ENCODE data around the gene GNAZ. TPM values are rescaled to one million over a fixed set of nuclear protein-coding genes. Genes with fewer than 3 reads are reported as not detected.

Gene GNAZ
- total RNA-seq, 1 experiment from 2014 or later, result 11.1 TPM

DNA sequence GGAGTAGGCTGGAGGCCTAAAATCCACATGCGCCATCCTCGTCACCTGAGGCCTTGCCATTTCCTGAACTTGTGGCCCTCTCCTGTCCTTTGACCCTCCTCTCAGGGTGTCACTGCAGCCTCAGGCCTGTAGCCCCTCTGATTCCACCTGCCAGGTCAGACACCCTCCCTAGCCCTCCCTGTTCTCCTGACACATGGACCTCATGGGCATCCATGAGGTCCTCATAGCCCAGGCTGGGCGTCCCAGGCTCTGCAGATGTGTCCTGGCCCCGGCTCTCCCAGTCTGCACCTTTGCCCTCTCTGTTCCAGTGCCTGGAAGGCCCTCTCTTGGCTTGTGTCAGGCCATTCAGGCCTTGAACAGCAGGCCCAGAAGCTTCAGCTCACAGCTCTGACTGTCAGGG lies 90.7 kb downstream of the GNAZ start:
- ChIA-PET POLR2A (no interaction called here), CTCF (no interaction called here), RAD21 (ENCODE audit: low non-redundant PET in 1 of 2, low total read pairs in 2 of 2, uncharacterized antibody in 2 of 2, unreplicated experiment in 2 of 2) (no interaction called here)
- Histone ChIP-seq H3K36me3 (ENCODE audit: control insufficient read depth in 1 of 2, insufficient read depth in 2 of 2, low read length in 2 of 2) (no peaks in the 10 kb centered on the region), H2AFZ (ENCODE audit: low read depth, low read length, poor library complexity, severe bottlenecking) (no peak overlapping the region), H3K4me1 (ENCODE audit: control insufficient read depth in 1 of 2, insufficient read depth in 2 of 2, low read length in 2 of 2) (no peaks in the 10 kb centered on the region), H3K79me2 (ENCODE audit: insufficient read depth, low read length) (no peaks in the 10 kb centered on the region), H3K9me3 (ENCODE audit: control insufficient read depth in 1 of 2, insufficient read depth in 1 of 2, low read depth in 1 of 2, low read length in 2 of 2) (no peaks in the 10 kb centered on the region), H3K9me2 (ENCODE audit: insufficient read depth) (no peaks in the 10 kb centered on the region), H3K27me3 (ENCODE audit: insufficient read depth, low read length) (no peaks in the 10 kb centered on the region), H3K9ac (ENCODE audit: low read length) (no peak overlapping the region), H3K4me3 (replicated peaks in 1 of 2; ENCODE audit: low read depth in 1 of 2, low read length in 2 of 2) (no peak overlapping the region), H3K27ac (ENCODE audit: low read depth, low read length) (no peak overlapping the region), H3K4me2 (ENCODE audit: low read length) (no peak overlapping the region), H4K20me1 (ENCODE audit: insufficient read depth) (no peaks in the 10 kb centered on the region)
- BruUV-seq (replicated peaks), result no TSS peak
- no peak for DNase-seq (ENCODE audit: low read depth, low spot score)
- intact Hi-C loops (cut with micrococcal nuclease), result no loop called here
- ATAC-seq, result no peak
- no peak for TF ChIP-seq YY1 (IDR thresholded peaks at IDR 0.05; ENCODE audit: extremely low read depth, insufficient replicate concordance, low read depth, low read length)
- TF ChIP-seq, protein P1, sequence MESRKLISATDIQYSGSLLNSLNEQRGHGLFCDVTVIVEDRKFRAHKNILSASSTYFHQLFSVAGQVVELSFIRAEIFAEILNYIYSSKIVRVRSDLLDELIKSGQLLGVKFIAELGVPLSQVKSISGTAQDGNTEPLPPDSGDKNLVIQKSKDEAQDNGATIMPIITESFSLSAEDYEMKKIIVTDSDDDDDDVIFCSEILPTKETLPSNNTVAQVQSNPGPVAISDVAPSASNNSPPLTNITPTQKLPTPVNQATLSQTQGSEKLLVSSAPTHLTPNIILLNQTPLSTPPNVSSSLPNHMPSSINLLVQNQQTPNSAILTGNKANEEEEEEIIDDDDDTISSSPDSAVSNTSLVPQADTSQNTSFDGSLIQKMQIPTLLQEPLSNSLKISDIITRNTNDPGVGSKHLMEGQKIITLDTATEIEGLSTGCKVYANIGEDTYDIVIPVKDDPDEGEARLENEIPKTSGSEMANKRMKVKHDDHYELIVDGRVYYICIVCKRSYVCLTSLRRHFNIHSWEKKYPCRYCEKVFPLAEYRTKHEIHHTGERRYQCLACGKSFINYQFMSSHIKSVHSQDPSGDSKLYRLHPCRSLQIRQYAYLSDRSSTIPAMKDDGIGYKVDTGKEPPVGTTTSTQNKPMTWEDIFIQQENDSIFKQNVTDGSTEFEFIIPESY (IDR thresholded peaks at IDR 0.05; ENCODE audit: extremely low read depth, insufficient replicate concordance, low read length), result no peak
- TF ChIP-seq JUND (IDR thresholded peaks at IDR 0.05), result no peak
- no peak for TF ChIP-seq EZH2 (IDR thresholded peaks at IDR 0.05)
- TF ChIP-seq CBX3 (IDR thresholded peaks at IDR 0.05; ENCODE audit: low read depth), result no peak
- TF ChIP-seq SRF (IDR thresholded peaks at IDR 0.05; ENCODE audit: low read depth), result no peak

DNA sequence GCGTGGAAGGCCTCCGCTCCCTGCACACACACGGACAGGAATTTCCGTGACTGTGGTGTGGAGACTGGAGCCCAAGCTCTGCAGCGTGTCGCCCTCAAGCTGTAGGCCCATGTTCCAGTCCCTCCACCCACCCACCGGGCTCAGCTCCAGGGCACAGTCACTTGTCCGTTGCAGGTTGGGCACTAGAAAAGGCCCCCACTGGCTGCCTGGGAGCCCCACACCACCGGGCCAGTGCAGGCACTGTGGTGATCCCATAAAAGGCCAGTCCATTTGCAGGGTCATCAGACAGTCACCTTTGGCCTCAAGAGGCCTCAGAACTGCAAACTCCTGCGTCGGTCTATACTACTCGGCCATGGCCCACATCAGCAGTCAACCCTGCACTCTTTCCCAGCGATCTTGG lies 91.3 kb downstream of the GNAZ start:
- H3K36me3 ChIP-seq (ENCODE audit: control insufficient read depth in 1 of 2, insufficient read depth in 2 of 2, low read length in 2 of 2), result no peaks in the 10 kb centered on the region
- no peaks in the 10 kb centered on the region for H4K20me1 ChIP-seq (ENCODE audit: insufficient read depth)
- POLR2A ChIA-PET, result no interaction called here
- H3K4me2 ChIP-seq (ENCODE audit: low read length), result no peak overlapping the region
- BruUV-seq (replicated peaks), result no TSS peak
- H3K27me3 ChIP-seq (ENCODE audit: insufficient read depth, low read length), result no peaks in the 10 kb centered on the region
- CTCF ChIA-PET, result no interaction called here
- no peaks in the 10 kb centered on the region for H3K9me2 ChIP-seq (ENCODE audit: insufficient read depth)
- no peaks in the 10 kb centered on the region for H3K9me3 ChIP-seq (ENCODE audit: control insufficient read depth in 1 of 2, insufficient read depth in 1 of 2, low read depth in 1 of 2, low read length in 2 of 2)
- H3K4me1 ChIP-seq (ENCODE audit: control insufficient read depth in 1 of 2, insufficient read depth in 2 of 2, low read length in 2 of 2), result no peaks in the 10 kb centered on the region
- H2AFZ ChIP-seq (ENCODE audit: low read depth, low read length, poor library complexity, severe bottlenecking), result no peak overlapping the region
- no peak overlapping the region for H3K27ac ChIP-seq (ENCODE audit: low read depth, low read length)
- intact Hi-C loops (cut with micrococcal nuclease), result no loop called here
- H3K9ac ChIP-seq (ENCODE audit: low read length), result no peak overlapping the region
- no peak for DNase-seq (ENCODE audit: low read depth, low spot score)
- H3K4me3 ChIP-seq (replicated peaks in 1 of 2; ENCODE audit: low read depth in 1 of 2, low read length in 2 of 2), result no peak overlapping the region
- ATAC-seq, result no peak
- H3K79me2 ChIP-seq (ENCODE audit: insufficient read depth, low read length), result no peaks in the 10 kb centered on the region
- RAD21 ChIA-PET (ENCODE audit: low non-redundant PET in 1 of 2, low total read pairs in 2 of 2, uncharacterized antibody in 2 of 2, unreplicated experiment in 2 of 2), result no interaction called here
- TF ChIP-seq ELF1 (IDR thresholded peaks at IDR 0.05; ENCODE audit: borderline replicate concordance, low read depth), result no peak
- TF ChIP-seq, protein P2, sequence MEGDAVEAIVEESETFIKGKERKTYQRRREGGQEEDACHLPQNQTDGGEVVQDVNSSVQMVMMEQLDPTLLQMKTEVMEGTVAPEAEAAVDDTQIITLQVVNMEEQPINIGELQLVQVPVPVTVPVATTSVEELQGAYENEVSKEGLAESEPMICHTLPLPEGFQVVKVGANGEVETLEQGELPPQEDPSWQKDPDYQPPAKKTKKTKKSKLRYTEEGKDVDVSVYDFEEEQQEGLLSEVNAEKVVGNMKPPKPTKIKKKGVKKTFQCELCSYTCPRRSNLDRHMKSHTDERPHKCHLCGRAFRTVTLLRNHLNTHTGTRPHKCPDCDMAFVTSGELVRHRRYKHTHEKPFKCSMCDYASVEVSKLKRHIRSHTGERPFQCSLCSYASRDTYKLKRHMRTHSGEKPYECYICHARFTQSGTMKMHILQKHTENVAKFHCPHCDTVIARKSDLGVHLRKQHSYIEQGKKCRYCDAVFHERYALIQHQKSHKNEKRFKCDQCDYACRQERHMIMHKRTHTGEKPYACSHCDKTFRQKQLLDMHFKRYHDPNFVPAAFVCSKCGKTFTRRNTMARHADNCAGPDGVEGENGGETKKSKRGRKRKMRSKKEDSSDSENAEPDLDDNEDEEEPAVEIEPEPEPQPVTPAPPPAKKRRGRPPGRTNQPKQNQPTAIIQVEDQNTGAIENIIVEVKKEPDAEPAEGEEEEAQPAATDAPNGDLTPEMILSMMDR (IDR thresholded peaks at IDR 0.05 in 2 of 3, conservative IDR thresholded peaks at IDR 0.05 in 1 of 3; ENCODE audit: borderline replicate concordance in 1 of 3, insufficient read depth in 1 of 3, low read depth in 2 of 3, low read length in 2 of 3), result no peak
- no peak for TF ChIP-seq JUND (IDR thresholded peaks at IDR 0.05)
- TF ChIP-seq FOSL1 (IDR thresholded peaks at IDR 0.05; ENCODE audit: low read depth), result no peak
- TF ChIP-seq ZFX (IDR thresholded peaks at IDR 0.05), result no peak
- no peak for TF ChIP-seq EZH2phosphoT487 (IDR thresholded peaks at IDR 0.05; ENCODE audit: borderline replicate concordance)
- TF ChIP-seq, protein P3, sequence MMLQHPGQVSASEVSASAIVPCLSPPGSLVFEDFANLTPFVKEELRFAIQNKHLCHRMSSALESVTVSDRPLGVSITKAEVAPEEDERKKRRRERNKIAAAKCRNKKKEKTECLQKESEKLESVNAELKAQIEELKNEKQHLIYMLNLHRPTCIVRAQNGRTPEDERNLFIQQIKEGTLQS (IDR thresholded peaks at IDR 0.05), result no peak
- no peak for TF ChIP-seq EGR1 (IDR thresholded peaks at IDR 0.05; ENCODE audit: low read depth)
- no peak for TF ChIP-seq RAD21 (IDR thresholded peaks at IDR 0.05; ENCODE audit: low read depth)
- TF ChIP-seq SP1 (IDR thresholded peaks at IDR 0.05; ENCODE audit: low read depth), result no peak

All from HCT116 (cell line).